ENCODE results near the gene CDC37L1.

- TF ChIP-seq CTCF (IDR thresholded peaks at IDR 0.05; ENCODE audit: low read depth, low read length) (no peak), POLR2A (IDR thresholded peaks at IDR 0.05; ENCODE audit: extremely low read depth, insufficient read length) (no peak), MAX (IDR thresholded peaks at IDR 0.05; ENCODE audit: low read depth, low read length) (no peak)
These were observed 21.8 kb upstream of the CDC37L1 start for GRCh38 chr9:4657426-4658159.
